Measurements from ENCODE around the gene RAMAC. TPM values are rescaled to one million over a fixed set of nuclear protein-coding genes. Genes with fewer than 3 reads are reported as not detected.
A peak's percentile ranks its signal among the peaks of the same experiment; 100 is the strongest.

Gene RAMAC
- total and polyA plus RNA-seq, 2 of the 8 experiments (the other 6 are each of a cell fraction or from before 2014, with no cell fraction given) = 20.7 to 32.9 TPM

DNA sequence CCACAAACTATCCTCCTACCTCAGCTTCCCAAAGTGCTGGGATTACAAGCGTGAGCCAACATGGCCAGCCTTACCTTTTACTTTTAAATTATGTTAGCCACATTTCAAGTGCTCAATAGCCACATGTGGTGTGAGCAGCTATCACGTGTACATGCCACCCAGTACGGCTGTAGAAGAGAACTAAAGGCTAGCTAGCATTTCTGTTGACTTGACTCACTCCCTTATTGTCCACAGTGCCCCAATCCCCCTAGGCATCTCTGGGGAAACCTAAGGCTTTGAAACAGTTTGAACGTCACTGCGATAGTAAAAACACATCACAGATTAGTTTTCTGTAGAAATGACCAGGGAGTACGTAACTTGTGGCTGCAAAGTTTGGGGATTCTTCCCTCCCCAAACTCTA is 13.4 kb downstream of the RAMAC start:
- Histone ChIP-seq H3K79me2 (ENCODE audit: control insufficient read depth in 1 of 2, insufficient read depth in 2 of 2, low read length in 2 of 2) (no peaks in the 10 kb centered on the region), H3K4ac (replicated peaks; ENCODE audit: insufficient read length, low read depth, low read length) (no peak overlapping the region), H2BK20ac (ENCODE audit: low read length) (no peak overlapping the region), H4K20me1 (replicated peaks in 1 of 2; ENCODE audit: control insufficient read depth in 1 of 2, insufficient read depth in 2 of 2, low read length in 2 of 2) (no peaks in the 10 kb centered on the region), H3K14ac (ENCODE audit: insufficient read length) (no peak overlapping the region), H3K79me1 (ENCODE audit: low read depth, low read length) (no peaks in the 10 kb centered on the region), H3K56ac (replicated peaks; ENCODE audit: insufficient read length, low read depth, low read length) (no peak overlapping the region), H2BK120ac (replicated peaks; ENCODE audit: low read depth, low read length) (no peak overlapping the region), H2AK5ac (ENCODE audit: low read depth, low read length) (no peak overlapping the region), H3K27me3 (replicated peaks in 1 of 4; ENCODE audit: control insufficient read depth in 3 of 4, extremely low read depth in 1 of 4, insufficient read depth in 3 of 4, low read length in 3 of 4) (no peaks in the 10 kb centered on the region), H3K18ac (ENCODE audit: extremely low read depth, low read length) (no peak overlapping the region), H3K23ac (ENCODE audit: insufficient read length) (no peak overlapping the region), H3K4me3 (ENCODE audit: extremely low read depth in 1 of 4, insufficient read depth in 2 of 4, low read depth in 3 of 4, low read length in 4 of 4) (no peak overlapping the region), H2AFZ (ENCODE audit: low read length) (no peak overlapping the region), H3K4me1 (replicated peaks in 1 of 4; ENCODE audit: control insufficient read depth in 3 of 4, insufficient read depth in 4 of 4, low read length in 3 of 4) (peaks cover 0 to 2% (median 0%) of the 10 kb centered on the region in 4 experiments; a peak in 1 of 7 replicates), H3K9ac (replicated peaks in 1 of 4; ENCODE audit: extremely low read depth in 1 of 4, low read depth in 3 of 4, low read length in 3 of 4) (no peak overlapping the region), H3K9me3 (ENCODE audit: insufficient read depth in 2 of 2, low read depth in 1 of 2, low read length in 1 of 2) (peaks cover 0 to 3% of the 10 kb centered on the region in 2 experiments; a peak in 1 of 4 replicates), H2BK15ac (ENCODE audit: low read length) (no peak overlapping the region), H3K27ac (ENCODE audit: low read depth, low read length) (no peak overlapping the region), H2BK12ac (ENCODE audit: low read depth, low read length) (no peak overlapping the region), H4K5ac (ENCODE audit: insufficient read length, low read depth, low read length) (no peak overlapping the region), H3K23me2 (ENCODE audit: low read depth, low read length) (no peaks in the 10 kb centered on the region), H3K36me3 (ENCODE audit: control insufficient read depth in 2 of 4, insufficient read depth in 4 of 4, low read length in 3 of 4) (no peaks in the 10 kb centered on the region), H4K91ac (replicated peaks; ENCODE audit: insufficient read length, low read length) (no peak overlapping the region), H3K4me2 (ENCODE audit: insufficient read depth in 1 of 2, low read depth in 2 of 2, low read length in 2 of 2) (no peak overlapping the region), H4K8ac (ENCODE audit: extremely low read depth, insufficient read depth, low read length) (no peak overlapping the region), H2BK5ac (ENCODE audit: low read depth, low read length) (no peak overlapping the region)
- TF ChIP-seq POLR2A (IDR thresholded peaks at IDR 0.05; ENCODE audit: control extremely low read depth in 1 of 2, low read depth in 2 of 2, low read length in 2 of 2) (no peak), TBP (IDR thresholded peaks at IDR 0.05; ENCODE audit: low read depth, low read length) (no peak), SP1 (IDR thresholded peaks at IDR 0.05; ENCODE audit: low read depth, low read length) (no peak), RNF2 (IDR thresholded peaks at IDR 0.05; ENCODE audit: borderline replicate concordance, low read depth, low read length, missing control alignments, poor library complexity, severe bottlenecking) (no peak), SAP30 (IDR thresholded peaks at IDR 0.05; ENCODE audit: insufficient read depth, insufficient replicate concordance, low read length) (no peak), YY1 (IDR thresholded peaks at IDR 0.05; ENCODE audit: low read depth, low read length) (no peak), TCF12 (IDR thresholded peaks at IDR 0.05; ENCODE audit: low read depth, low read length) (no peak), RXRA (IDR thresholded peaks at IDR 0.05; ENCODE audit: insufficient read depth, low read depth, low read length) (no peak), POLR2AphosphoS5 (IDR thresholded peaks at IDR 0.05; ENCODE audit: low read depth, low read length) (no peak), JUN (IDR thresholded peaks at IDR 0.05; ENCODE audit: low read depth, low read length) (no peak)
- TF ChIP-seq, protein P1, sequence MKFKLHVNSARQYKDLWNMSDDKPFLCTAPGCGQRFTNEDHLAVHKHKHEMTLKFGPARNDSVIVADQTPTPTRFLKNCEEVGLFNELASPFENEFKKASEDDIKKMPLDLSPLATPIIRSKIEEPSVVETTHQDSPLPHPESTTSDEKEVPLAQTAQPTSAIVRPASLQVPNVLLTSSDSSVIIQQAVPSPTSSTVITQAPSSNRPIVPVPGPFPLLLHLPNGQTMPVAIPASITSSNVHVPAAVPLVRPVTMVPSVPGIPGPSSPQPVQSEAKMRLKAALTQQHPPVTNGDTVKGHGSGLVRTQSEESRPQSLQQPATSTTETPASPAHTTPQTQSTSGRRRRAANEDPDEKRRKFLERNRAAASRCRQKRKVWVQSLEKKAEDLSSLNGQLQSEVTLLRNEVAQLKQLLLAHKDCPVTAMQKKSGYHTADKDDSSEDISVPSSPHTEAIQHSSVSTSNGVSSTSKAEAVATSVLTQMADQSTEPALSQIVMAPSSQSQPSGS (IDR thresholded peaks at IDR 0.05; ENCODE audit: low read length) = no peak
- ChIA-PET POLR2A (ENCODE audit: partially characterized antibody) (no interaction called here), CTCF (ENCODE audit: partially characterized antibody) (interaction anchor here (0.6 to 2.4 kb wide), 17 partner anchors 12 to 457 kb away, joined by 3 to 27 read pairs (median 4); partner anchors contain the start of genes C15orf40 and RAMAC)
- FAIRE-seq (no peak), DNase-seq (ENCODE audit: low read depth in 1 of 2, low spot score in 2 of 2) (peak in 1 of 2 experiments; percentile 7)
- 96% methylated on average over 6 of the region's 6 CpGs; no CpG with 5 or more reads in 1 of the 2 experiments for WGBS, 2 experiments (ENCODE audit: extremely low coverage in 1 of 2, insufficient coverage in 1 of 2, insufficient read length in 1 of 2, insufficient replicate concordance in 2 of 2, low coverage in 1 of 2, low lambda C conversion rate in 2 of 2, missing lambda C conversion rate in 1 of 2)
